K562 (cell line): ENCODE measurements around the gene SORCS2. TPM values are rescaled to one million over a fixed set of nuclear protein-coding genes. Genes with fewer than 3 reads are reported as not detected.

Experiments used
- ATAC-seq: fragments of 200-7000 bp; cut with Tn5 transposase; 3 replicates; pipeline ENCODE4 v1.9.1; 2020; ENCODE audit warnings: moderate library complexity
- BruUV-seq: library from RNA; stranded (reverse); fragments of 400-500 nt; replicated peaks from 2 replicates; lab custom pipeline; 2021; lab: Mats Ljungman, UMichigan
- CTCF ChIA-PET: fragments of 300-600 bp; formaldehyde crosslinking; extraction: SDS; loops from one replicate; lab custom pipeline; 2021; ENCODE audit warnings: low intra/inter-chr PET ratio; lab: Yijun Ruan, JAX
- POLR2A ChIA-PET: fragments of 300-600, 350-650 bp; sonication (Branson Sonifier 250); formaldehyde crosslinking; extraction: SDS; loops from one replicate; lab custom pipeline; 2021; ENCODE audit warnings: antibody characterized with exemption, inconsistent platforms; lab: Yijun Ruan, JAX
- DNase-seq, 4 experiments: peaks; one replicate each; pipeline versions ENCODE4 v3.0.0 to v3.0.0-alpha.2; 2011 to 2018; ENCODE audit warnings: low spot score in 3 of 4, mixed read lengths in 3 of 4; ENCODE audit errors: extremely low read depth in 1 of 4
- FAIRE-seq: peaks from 2 replicates; lab custom pipeline; 2011; peaks lifted over from hg19 to GRCh38; lab: Jason Lieb, UNC
- H2AFZ ChIP-seq: 2 replicates; pipeline ENCODE4 v1.6.0; 2011; ENCODE audit warnings: low read depth, low read length, control low read depth, inconsistent platforms
- H3K27ac ChIP-seq: fragments of 200-600 bp; 3 replicates; pipeline ENCODE4 v1.8.0; 2011; ENCODE audit warnings: low read depth, mild to moderate bottlenecking, control low read depth, inconsistent platforms, low read length, moderate library complexity, mixed read lengths; ENCODE audit errors: extremely low read depth
- H3K27me3 ChIP-seq, 2 experiments: fragments of 300-600 bp in 1 of 2; 2 replicates in 1 of 2; 3 replicates in 1 of 2; pipeline versions ENCODE4 v1.6.0 to v1.8.0; 2011; ENCODE audit warnings: inconsistent platforms in 2 of 2, low read length in 2 of 2, mild to moderate bottlenecking in 1 of 2, mixed read lengths in 1 of 2, moderate library complexity in 1 of 2; ENCODE audit not compliant: control insufficient read depth in 2 of 2, insufficient read depth in 2 of 2
- H3K36me3 ChIP-seq: fragments of 300-600 bp; 3 replicates; pipeline ENCODE4 v1.8.0; 2011; ENCODE audit warnings: mild to moderate bottlenecking, low read length, inconsistent platforms; ENCODE audit not compliant: control insufficient read depth, insufficient read depth
- H3K4me1 ChIP-seq, 2 experiments: fragments of 200-600 bp in 1 of 2; replicated peaks in 1 of 2; 2 replicates in 1 of 2; 3 replicates in 1 of 2; pipeline versions ENCODE4 v1.5.1 to v1.8.0; 2011; ENCODE audit warnings: inconsistent platforms in 2 of 2, low read length in 2 of 2, mild to moderate bottlenecking in 1 of 2, mixed read lengths in 1 of 2, moderate library complexity in 1 of 2; ENCODE audit not compliant: control insufficient read depth in 2 of 2, insufficient read depth in 2 of 2
- H3K4me2 ChIP-seq: 2 replicates; pipeline ENCODE4 v1.6.1; 2011; ENCODE audit warnings: low read length, control low read depth, inconsistent platforms, mixed read lengths; ENCODE audit not compliant: insufficient read depth
- H3K4me3 ChIP-seq: fragments of 200-600 bp; sonication (generic), shearing (Covaris generic); 2 replicates; pipeline ENCODE4 v1.5.1; 2016; ENCODE audit warnings: control low read depth, inconsistent platforms
- H3K79me2 ChIP-seq: fragments of 200-600 bp; 3 replicates; pipeline ENCODE4 v1.8.0; 2011; ENCODE audit warnings: low read length, inconsistent platforms; ENCODE audit not compliant: control insufficient read depth, insufficient read depth
- H3K9ac ChIP-seq, 2 experiments: 2 replicates each; pipeline versions ENCODE4 v1.6.0 to v1.6.1; 2011; ENCODE audit warnings: low read depth in 2 of 2, low read length in 2 of 2, control low read depth in 1 of 2, inconsistent platforms in 1 of 2, mild to moderate bottlenecking in 1 of 2, mixed read lengths in 1 of 2; ENCODE audit not compliant: insufficient read depth in 1 of 2
- H3K9me1 ChIP-seq: one replicate; pipeline ENCODE4 v1.6.0; 2011; ENCODE audit warnings: inconsistent platforms, mild to moderate bottlenecking, low read length, moderate library complexity; ENCODE audit not compliant: control insufficient read depth, insufficient read depth
- H3K9me3 ChIP-seq: replicated peaks from 2 replicates; pipeline ENCODE4 v1.5.1; 2011; ENCODE audit warnings: low read depth, low read length, inconsistent platforms; ENCODE audit not compliant: control insufficient read depth, insufficient read depth
- H4K20me1 ChIP-seq: replicated peaks from 2 replicates; pipeline ENCODE4 v1.6.1; 2011; ENCODE audit warnings: low read length, inconsistent platforms, mixed read lengths; ENCODE audit not compliant: control insufficient read depth, insufficient read depth
- CEBPG ChIP-seq, 3 experiments: fragments of 200-800 bp in 1 of 3; sonication (Bioruptor generic) in 1 of 3; sonication (generic) in 1 of 3; formaldehyde crosslinking in 1 of 3; IDR thresholded peaks in 2 of 3; conservative IDR thresholded peaks in 1 of 3; 2 replicates each; pipeline versions ENCODE4 v1.6.1 to v1.8.0; 2016 to 2022; ENCODE audit warnings: missing compliant biosample characterization in 2 of 3, missing genetic modification characterization in 2 of 3, mild to moderate bottlenecking in 1 of 3, missing genetic modification reagents in 1 of 3
- CTCFL ChIP-seq: IDR thresholded peaks from 2 replicates; pipeline ENCODE4 v1.6.1; 2011; ENCODE audit warnings: borderline replicate concordance, low read depth, mild to moderate bottlenecking, moderate library complexity, low read length; ENCODE audit not compliant: insufficient read depth, poor library complexity, severe bottlenecking
- E2F1 ChIP-seq: sonication (generic); formaldehyde crosslinking; IDR thresholded peaks from 2 replicates; pipeline ENCODE4 v1.8.1; 2023; ENCODE audit warnings: mild to moderate bottlenecking, missing genetic modification reagents, moderate library complexity
- ELF4 ChIP-seq: fragments of 450-650 bp; formaldehyde crosslinking; IDR thresholded peaks from 2 replicates; pipeline ENCODE4 v1.4.0; 2022; ENCODE audit warnings: missing genetic modification characterization
- ELK3 ChIP-seq: fragments of 450-650 bp; formaldehyde crosslinking; IDR thresholded peaks from 2 replicates; pipeline ENCODE4 v1.4.0; 2020; ENCODE audit warnings: mild to moderate bottlenecking
- FOSL1 ChIP-seq: fragments of 200-800 bp; sonication (Bioruptor generic); conservative IDR thresholded peaks from 2 replicates; pipeline ENCODE4 v1.6.1; 2016; ENCODE audit warnings: missing genetic modification characterization, missing compliant biosample characterization
- GATAD2B ChIP-seq: fragments of 450-650 bp; IDR thresholded peaks from 2 replicates; pipeline ENCODE4 v1.6.1; 2017; ENCODE audit warnings: mild to moderate bottlenecking, borderline replicate concordance
- HMG20A ChIP-seq: fragments of 450-650 bp; formaldehyde crosslinking; conservative IDR thresholded peaks from 2 replicates; pipeline ENCODE4 v1.4.0; 2020; ENCODE audit warnings: mild to moderate bottlenecking, mixed read lengths
- MAX ChIP-seq: sonication (generic); formaldehyde crosslinking; IDR thresholded peaks from 2 replicates; pipeline ENCODE4 v1.9.0; 2022; ENCODE audit warnings: mild to moderate bottlenecking, missing genetic modification reagents
- MEF2D ChIP-seq: conservative IDR thresholded peaks from 2 replicates; pipeline ENCODE4 v1.6.1; 2016; ENCODE audit warnings: low read depth, missing genetic modification characterization, missing compliant biosample characterization
- SP2 ChIP-seq: IDR thresholded peaks from 2 replicates; pipeline ENCODE4 v1.6.1; 2011; ENCODE audit warnings: mild to moderate bottlenecking, low read depth, low read length, moderate library complexity; ENCODE audit not compliant: poor library complexity, severe bottlenecking; ENCODE audit errors: extremely low read depth
- THAP12 ChIP-seq: fragments of 250-450 bp; sonication (Bioruptor Pico); IDR thresholded peaks from 2 replicates; pipeline ENCODE4 v1.9.0; 2021; ENCODE audit warnings: mild to moderate bottlenecking, inconsistent platforms
- ZNF143 ChIP-seq: sonication (generic); formaldehyde crosslinking; IDR thresholded peaks from 2 replicates; pipeline ENCODE4 v1.9.0; 2022; ENCODE audit warnings: mild to moderate bottlenecking, missing genetic modification reagents
- WGBS: fragments of 100-300 bp; shearing (Covaris generic); methylation state at CpG from one replicate; pipeline ENCODE4 v1.1.6; 2016; ENCODE audit warnings: low coverage, mixed read lengths; ENCODE audit not compliant: insufficient coverage; ENCODE audit errors: missing lambda C conversion rate; 5-methylcytosine and 5-hydroxymethylcytosine counted together
- in situ Hi-C: fragments of 300-500 bp; cut with MboI; formaldehyde crosslinking; loops from 4 replicates; pipeline ENCODE4 v1.15.0; 2018; ENCODE audit warnings: inconsistent platforms, mixed read lengths
- intact Hi-C: fragments of 100-400 bp; cut with micrococcal nuclease; formaldehyde crosslinking; loops from 2 replicates; pipeline ENCODE4 v1.14.2; 2022
- polyA plus RNA-seq, 8 experiments: library from polyadenylated mRNA; depleted of rRNA in 4 of 8; stranded (reverse) in 5 of 8; unstranded in 3 of 8; fragments of >200 nt; fragmentation: Nextera tagmentation in 2 of 8; fragmentation: Illumina TruSeq in 1 of 8; extraction: Ambion mirVana in 2 of 8; extraction: Trizol in 1 of 8; gene quantifications; 2 replicates each; pipeline versions ENCODE4 v1.2.1 to v1.2.3, GENCODE V29; 2011 to 2014; ENCODE audit warnings: inconsistent platforms in 1 of 8, missing spikeins in 1 of 8
- total RNA-seq, 7 experiments: library from RNA; depleted of rRNA in 6 of 7; stranded (reverse); fragments of >200 nt in 6 of 7; fragmentation: Illumina TruSeq in 2 of 7; extraction: Trizol in 2 of 7; gene quantifications; 2 replicates each; pipeline versions ENCODE4 v1.2.1 to v1.2.3, GENCODE V29; 2011 to 2021; ENCODE audit warnings: low replicate concordance in 1 of 7

Gene SORCS2
- total and polyA plus RNA-seq, 9 of the 15 experiments (the other 6 are each of a cell fraction or from before 2014, with no cell fraction given): not detected

GRCh38 chr4:7661846-7662506 is 469.6 kb downstream of the SORCS2 start:
- H2AFZ ChIP-seq: no peak overlapping the region
- no peak overlapping the region for H3K4me2 ChIP-seq
- H3K9me1 ChIP-seq: no peaks in the 10 kb centered on the region
- H3K79me2 ChIP-seq: no peaks in the 10 kb centered on the region
- no peaks in the 10 kb centered on the region for H3K36me3 ChIP-seq
- H3K4me3 ChIP-seq: no peak overlapping the region
- H3K27me3 ChIP-seq: peaks cover 0 to 24% of the 10 kb centered on the region in 2 experiments; a peak in 3 of 5 replicates
- POLR2A ChIA-PET: interaction anchor here (0.6 to 1.5 kb wide), 2 partner anchors 11 to 18 kb away, joined by 3 to 4 read pairs; no protein-coding TSS in a partner anchor
- no peaks in the 10 kb centered on the region; a peak in 2 of 5 replicates for H3K4me1 ChIP-seq
- no peak for ATAC-seq
- intact Hi-C loops: no loop called here
- H3K27ac ChIP-seq: no peak overlapping the region
- no peak for DNase-seq
- no TSS peak for BruUV-seq
- 6% methylated on average over 7 of the region's 13 CpGs for WGBS
- no peak overlapping the region for H3K9ac ChIP-seq
- CTCF ChIA-PET: no interaction called here
- no peak for FAIRE-seq
- peaks cover 5% of the 10 kb centered on the region for H4K20me1 ChIP-seq
- in situ Hi-C loops: no loop called here
- no peaks in the 10 kb centered on the region for H3K9me3 ChIP-seq
- TF ChIP-seq ELK3 (no peak), THAP12 (CRISPR knock-in tag) (no peak), ZNF143 (CRISPR knock-in tag) (no peak), ELF4 (CRISPR knock-in tag) (no peak), CEBPG (CRISPR knock-in tag; IDR thresholded peaks at IDR 0.05) (no peak), CEBPG (tag; conservative IDR thresholded peaks at IDR 0.05 in 1 of 2, IDR thresholded peaks at IDR 0.05 in 1 of 2) (no peak), E2F1 (no peak), SP2 (no peak), MAX (CRISPR knock-in tag) (no peak), MEF2D (tag) (no peak), FOSL1 (tag) (no peak), HMG20A (no peak), CTCFL (no peak), GATAD2B (no peak)
